ENCODE results near the gene PIGP. TPM values are rescaled to one million over a fixed set of nuclear protein-coding genes. Genes with fewer than 3 reads are reported as not detected.

PIGP gene
- total and polyA plus RNA-seq, 2 of the 8 experiments (the other 6 are each of a cell fraction or from before 2014, with no cell fraction given) = 11.3 to 18.0 TPM

GRCh38 chr21:37085726-37086125 is 12.9 kb upstream of the PIGP start:
- no peak overlapping the region for H2BK120ac ChIP-seq (replicated peaks; ENCODE audit: low read depth, low read length)
- H3K27ac ChIP-seq (ENCODE audit: low read depth, low read length) = no peak overlapping the region
- H3K36me3 ChIP-seq (ENCODE audit: control insufficient read depth in 2 of 4, insufficient read depth in 4 of 4, low read length in 3 of 4) = no peaks in the 10 kb centered on the region
- no peak overlapping the region for H3K23ac ChIP-seq (ENCODE audit: insufficient read length)
- no peaks in the 10 kb centered on the region for H3K23me2 ChIP-seq (ENCODE audit: low read depth, low read length)
- no peak overlapping the region for H3K14ac ChIP-seq (ENCODE audit: insufficient read length)
- no peak for TF ChIP-seq SP2 (IDR thresholded peaks at IDR 0.05; ENCODE audit: low read length)
- TF ChIP-seq TAF7 (optimal IDR thresholded peaks at IDR 0.05; ENCODE audit: borderline replicate concordance, low read depth, low read length) = no peak
- TF ChIP-seq TAF1 (IDR thresholded peaks at IDR 0.05; ENCODE audit: low read depth, low read length) = no peak
- no peak for TF ChIP-seq SIX5 (IDR thresholded peaks at IDR 0.05; ENCODE audit: low read depth, low read length)
- H3K79me2 ChIP-seq (ENCODE audit: control insufficient read depth in 1 of 2, insufficient read depth in 2 of 2, low read length in 2 of 2) = peaks cover 0 to 8% of the 10 kb centered on the region in 2 experiments; a peak in 2 of 4 replicates
- H2BK15ac ChIP-seq (ENCODE audit: low read length) = no peak overlapping the region
- ChIA-PET CTCF (ENCODE audit: partially characterized antibody) (interaction anchor here (1.0 to 2.2 kb wide), 2 partner anchors 59 to 326 kb away, joined by 3 to 6 read pairs; no protein-coding TSS in a partner anchor), POLR2A (ENCODE audit: partially characterized antibody) (interaction anchor here (0.6 kb wide), 1 partner anchor 118 kb away, joined by 4 read pairs; no protein-coding TSS in a partner anchor)
- FAIRE-seq (no peak), DNase-seq (ENCODE audit: low read depth in 1 of 2, low spot score in 2 of 2) (no peak)
- no peak overlapping the region for H4K91ac ChIP-seq (replicated peaks; ENCODE audit: insufficient read length, low read length)
- H3K4me2 ChIP-seq (ENCODE audit: insufficient read depth in 1 of 2, low read depth in 2 of 2, low read length in 2 of 2) = no peak overlapping the region
- no peak overlapping the region for H4K8ac ChIP-seq (ENCODE audit: extremely low read depth, insufficient read depth, low read length)
- no peaks in the 10 kb centered on the region for H3K4me1 ChIP-seq (replicated peaks in 1 of 4; ENCODE audit: control insufficient read depth in 3 of 4, insufficient read depth in 4 of 4, low read length in 3 of 4)
- no peak overlapping the region for H3K9ac ChIP-seq (replicated peaks in 1 of 4; ENCODE audit: extremely low read depth in 1 of 4, low read depth in 3 of 4, low read length in 3 of 4)
- no peak overlapping the region for H2BK5ac ChIP-seq (ENCODE audit: low read depth, low read length)
- H3K27me3 ChIP-seq (replicated peaks in 1 of 4; ENCODE audit: control insufficient read depth in 3 of 4, extremely low read depth in 1 of 4, insufficient read depth in 3 of 4, low read length in 3 of 4) = no peaks in the 10 kb centered on the region
- H2BK12ac ChIP-seq (ENCODE audit: low read depth, low read length) = no peak overlapping the region
- no peak overlapping the region for H2AK5ac ChIP-seq (ENCODE audit: low read depth, low read length)
- no peak overlapping the region for H3K4ac ChIP-seq (replicated peaks; ENCODE audit: insufficient read length, low read depth, low read length)
- WGBS, 2 experiments (ENCODE audit: extremely low coverage in 1 of 2, insufficient coverage in 1 of 2, insufficient read length in 1 of 2, insufficient replicate concordance in 2 of 2, low coverage in 1 of 2, low lambda C conversion rate in 2 of 2, missing lambda C conversion rate in 1 of 2) = 87% methylated on average over 3 of the region's 3 CpGs; no CpG with 5 or more reads in 1 of the 2 experiments
- no peak overlapping the region for H3K18ac ChIP-seq (ENCODE audit: extremely low read depth, low read length)
- no peak overlapping the region for H3K4me3 ChIP-seq (ENCODE audit: extremely low read depth in 1 of 4, insufficient read depth in 2 of 4, low read depth in 3 of 4, low read length in 4 of 4)
- no peak overlapping the region for H2AFZ ChIP-seq (ENCODE audit: low read length)
- no peak overlapping the region for H4K5ac ChIP-seq (ENCODE audit: insufficient read length, low read depth, low read length)
- no peaks in the 10 kb centered on the region for H4K20me1 ChIP-seq (replicated peaks in 1 of 2; ENCODE audit: control insufficient read depth in 1 of 2, insufficient read depth in 2 of 2, low read length in 2 of 2)
- H3K79me1 ChIP-seq (ENCODE audit: low read depth, low read length) = no peaks in the 10 kb centered on the region; the same call in 1 of the 2 replicates
- H3K9me3 ChIP-seq (ENCODE audit: insufficient read depth in 2 of 2, low read depth in 1 of 2, low read length in 1 of 2) = no peaks in the 10 kb centered on the region
- no peak overlapping the region for H3K56ac ChIP-seq (replicated peaks; ENCODE audit: insufficient read length, low read depth, low read length)
- H2BK20ac ChIP-seq (ENCODE audit: low read length) = no peak overlapping the region

All from H1 (cell line).